Tibial nerve (tissue), 4 donors: ENCODE results near the gene CA10. TPM values are rescaled to one million over a fixed set of nuclear protein-coding genes. Genes with fewer than 3 reads are reported as not detected.

Source experiments
- DNase-seq, 2 donors: peaks; one replicate each; pipeline ENCODE4 v3.0.0-alpha.2; 2019; ENCODE audit warnings: low spot score in 2 of 2
- H3K27ac ChIP-seq, 4 donors: fragments of 200-600 bp; sonication (generic) in 3 of 4; one replicate each; pipeline ENCODE4 v1.5.1; 2017 to 2019; ENCODE audit warnings: mild to moderate bottlenecking in 1 of 4
- H3K27me3 ChIP-seq, 2 donors: fragments of 200-600 bp; sonication (generic) in 1 of 2; one replicate each; pipeline versions ENCODE4 v1.5.1 to v1.6.0; 2017 to 2019
- H3K36me3 ChIP-seq, 3 donors: fragments of 200-600 bp; sonication (generic); one replicate each; pipeline ENCODE4 v1.5.1; 2018 to 2019
- H3K4me1 ChIP-seq, 4 donors: fragments of 200-600 bp; sonication (generic) in 3 of 4; one replicate each; pipeline ENCODE4 v1.5.1; 2017 to 2019
- H3K4me3 ChIP-seq, 4 donors: fragments of 200-600 bp; sonication (generic) in 3 of 4; one replicate each; pipeline ENCODE4 v1.5.1; 2017 to 2019; ENCODE audit warnings: mild to moderate bottlenecking in 1 of 4, moderate library complexity in 1 of 4
- H3K9me3 ChIP-seq, 4 donors: fragments of 200-600 bp; sonication (generic) in 3 of 4; one replicate each; pipeline ENCODE4 v1.5.1; 2017 to 2019
- CTCF ChIP-seq, 5 experiments: fragments of 200-600 bp in 3 of 5; fragments of 450-650 bp in 2 of 5; sonication (generic) in 3 of 5; IDR thresholded peaks; one replicate each; pipeline ENCODE4 v1.5.1; 2016 to 2019; ENCODE audit warnings: antibody characterized with exemption in 5 of 5, mild to moderate bottlenecking in 3 of 5, moderate library complexity in 2 of 5
- EP300 ChIP-seq, 2 donors: sonication (generic); formaldehyde crosslinking; IDR thresholded peaks; one replicate each; pipeline ENCODE4 v1.6.1; 2017; ENCODE audit warnings: antibody characterized with exemption in 2 of 2, mild to moderate bottlenecking in 1 of 2
- POLR2A ChIP-seq, 2 donors: fragments of 450-650 bp; IDR thresholded peaks; one replicate each; pipeline ENCODE4 v1.6.1; 2017; ENCODE audit warnings: antibody characterized with exemption in 2 of 2, mild to moderate bottlenecking in 2 of 2, moderate library complexity in 2 of 2
- WGBS, 2 donors: methylation state at CpG; one replicate each; pipeline ENCODE4 v1.1.5; 2018; 5-methylcytosine and 5-hydroxymethylcytosine counted together
- total RNA-seq, 4 donors: library from RNA; depleted of rRNA; stranded (reverse); fragments of >200 nt; gene quantifications; one replicate each; pipeline ENCODE4 v1.1.0, GENCODE V29; 2016

Gene CA10
- total RNA-seq, 4 donors from 2014 or later, result not detected

GRCh38 chr17:51845776-51846175 lies 312.7 kb downstream of the CA10 start:
- WGBS, 2 donors, result 71% methylated on average over 3 of the region's 3 CpGs
- no peaks in the 10 kb centered on the region for H3K36me3 ChIP-seq
- H3K4me3 ChIP-seq, result no peak overlapping the region
- no peak for DNase-seq
- no peaks in the 10 kb centered on the region for H3K27me3 ChIP-seq
- no peak overlapping the region for H3K27ac ChIP-seq
- H3K9me3 ChIP-seq, result no peaks in the 10 kb centered on the region
- no peaks in the 10 kb centered on the region for H3K4me1 ChIP-seq
- TF ChIP-seq EP300 (IDR thresholded peaks at IDR 0.05), result no peak

- Histone ChIP-seq H3K36me3 (no peaks in the 10 kb centered on the region), H3K27ac (no peak overlapping the region), H3K27me3 (no peaks in the 10 kb centered on the region), H3K4me3 (no peak overlapping the region), H3K9me3 (no peaks in the 10 kb centered on the region), H3K4me1 (no peaks in the 10 kb centered on the region)
- no peak for DNase-seq
- TF ChIP-seq POLR2A (IDR thresholded peaks at IDR 0.05), result no peak
- no peak for TF ChIP-seq EP300 (IDR thresholded peaks at IDR 0.05)
- no peak for TF ChIP-seq CTCF (IDR thresholded peaks at IDR 0.05)
These were observed 315.8 kb downstream of the CA10 start for GRCh38 chr17:51842763-51843162.

- no peak for DNase-seq
- H3K27ac ChIP-seq, result no peak overlapping the region
- TF ChIP-seq EP300 (IDR thresholded peaks at IDR 0.05) (no peak), CTCF (IDR thresholded peaks at IDR 0.05) (no peak), POLR2A (IDR thresholded peaks at IDR 0.05) (no peak)
- H3K27me3 ChIP-seq, result no peaks in the 10 kb centered on the region
- H3K4me1 ChIP-seq, result no peaks in the 10 kb centered on the region
- H3K9me3 ChIP-seq, result no peaks in the 10 kb centered on the region
- H3K36me3 ChIP-seq, result no peaks in the 10 kb centered on the region
- WGBS, 2 donors, result 95 to 97% methylated on average over 1 of the region's 1 CpG
- no peak overlapping the region for H3K4me3 ChIP-seq
These were observed 316.8 kb downstream of the CA10 start for GRCh38 chr17:51841669-51842068.

GRCh38 chr17:51840688-51841087 lies 317.8 kb downstream of the CA10 start:
- DNase-seq, result no peak
- no peaks in the 10 kb centered on the region for H3K36me3 ChIP-seq
- no peaks in the 10 kb centered on the region for H3K4me1 ChIP-seq
- TF ChIP-seq EP300 (IDR thresholded peaks at IDR 0.05), result no peak
- TF ChIP-seq CTCF (IDR thresholded peaks at IDR 0.05), result no peak
- no peak for TF ChIP-seq POLR2A (IDR thresholded peaks at IDR 0.05)
- no peak overlapping the region for H3K27ac ChIP-seq
- no peaks in the 10 kb centered on the region for H3K27me3 ChIP-seq
- H3K9me3 ChIP-seq, result no peaks in the 10 kb centered on the region
- 84 to 88% methylated on average over 3 of the region's 3 CpGs for WGBS, 2 donors
- H3K4me3 ChIP-seq, result no peak overlapping the region

- WGBS, 2 donors, result 66 to 83% methylated on average over 3 of the region's 3 CpGs
- no peak for TF ChIP-seq EP300 (IDR thresholded peaks at IDR 0.05)
- TF ChIP-seq CTCF (IDR thresholded peaks at IDR 0.05), result no peak
- TF ChIP-seq POLR2A (IDR thresholded peaks at IDR 0.05), result no peak
- DNase-seq, result no peak
These were observed 324.9 kb downstream of the CA10 start for GRCh38 chr17:51833620-51834019.

GRCh38 chr17:51833045-51833444 lies 325.5 kb downstream of the CA10 start:
- Histone ChIP-seq H3K27ac (no peak overlapping the region), H3K4me1 (no peaks in the 10 kb centered on the region), H3K36me3 (no peaks in the 10 kb centered on the region), H3K4me3 (no peak overlapping the region), H3K27me3 (no peaks in the 10 kb centered on the region), H3K9me3 (no peaks in the 10 kb centered on the region)
- WGBS, 2 donors, result 55 to 61% methylated on average over 2 of the region's 2 CpGs
- DNase-seq, result no peak
- TF ChIP-seq POLR2A (IDR thresholded peaks at IDR 0.05), result no peak
- no peak for TF ChIP-seq EP300 (IDR thresholded peaks at IDR 0.05)
- no peak for TF ChIP-seq CTCF (IDR thresholded peaks at IDR 0.05)

More at GRCh38 chr17:51833620-51834019, 324.9 kb downstream of the CA10 start:
- H3K27me3 ChIP-seq, result no peaks in the 10 kb centered on the region
- no peaks in the 10 kb centered on the region for H3K36me3 ChIP-seq
- H3K27ac ChIP-seq, result no peak overlapping the region
- H3K4me1 ChIP-seq, result no peaks in the 10 kb centered on the region
- no peak overlapping the region for H3K4me3 ChIP-seq
- no peaks in the 10 kb centered on the region for H3K9me3 ChIP-seq
